GM19467 (cell line): ENCODE results near the gene FHAD1.

Experiments
- ATAC-seq: cut with Tn5 transposase; IDR thresholded peaks from one replicate; pipeline ENCODE4 v1.9.1; 2021; ENCODE audit warnings: mild to moderate bottlenecking, moderate library complexity; ENCODE audit not compliant: unreplicated experiment

Gene FHAD1

GRCh38 chr1:15343729-15344128 lies 96.7 kb downstream of the FHAD1 start:
- no peak for ATAC-seq

- no peak for ATAC-seq
These were observed 97.4 kb downstream of the FHAD1 start for GRCh38 chr1:15344380-15344779.

GRCh38 chr1:15344800-15345704 lies 98.0 kb downstream of the FHAD1 start:
- no peak for ATAC-seq

- no peak for ATAC-seq
These were observed 98.8 kb downstream of the FHAD1 start for GRCh38 chr1:15345705-15346345.

GRCh38 chr1:15346346-15347030 lies 99.5 kb downstream of the FHAD1 start:
- no peak for ATAC-seq

GRCh38 chr1:15347182-15347581 lies 100.2 kb downstream of the FHAD1 start:
- no peak for ATAC-seq

GRCh38 chr1:15348648-15349047 lies 101.6 kb downstream of the FHAD1 start:
- no peak for ATAC-seq

- ATAC-seq, result no peak
These were observed 102.1 kb downstream of the FHAD1 start for GRCh38 chr1:15349133-15349532.

- no peak for ATAC-seq
These were observed 103.1 kb downstream of the FHAD1 start for GRCh38 chr1:15350151-15350550.

GRCh38 chr1:15350551-15351200 lies 103.7 kb downstream of the FHAD1 start:
- no peak for ATAC-seq

- no peak for ATAC-seq
These were observed 104.3 kb downstream of the FHAD1 start for GRCh38 chr1:15351310-15351709.

- no peak for ATAC-seq
These were observed 105.3 kb downstream of the FHAD1 start for GRCh38 chr1:15352128-15352957.

- no peak for ATAC-seq
These were observed 107.0 kb downstream of the FHAD1 start for GRCh38 chr1:15353839-15354579.

GRCh38 chr1:15354580-15354965 lies 107.5 kb downstream of the FHAD1 start:
- ATAC-seq, result no peak

GRCh38 chr1:15355968-15356625 lies 109.1 kb downstream of the FHAD1 start:
- ATAC-seq, result no peak

- ATAC-seq, result no peak
These were observed 110.7 kb downstream of the FHAD1 start for GRCh38 chr1:15357612-15358207.

GRCh38 chr1:15358565-15359133 lies 111.6 kb downstream of the FHAD1 start:
- ATAC-seq, result no peak

- no peak for ATAC-seq
These were observed 113.7 kb downstream of the FHAD1 start for GRCh38 chr1:15360700-15361099.
